HepG2 (cell line): ENCODE results near the gene EXOSC7. TPM values are rescaled to one million over a fixed set of nuclear protein-coding genes. Genes with fewer than 3 reads are reported as not detected.

ENCODE experiments used
- AFF4 ChIP-seq: sonication (generic); formaldehyde crosslinking; IDR thresholded peaks from 2 replicates; pipeline ENCODE4 v1.4.0; 2020; ENCODE audit warnings: missing genetic modification reagents
- CAMTA2 ChIP-seq: sonication (generic); formaldehyde crosslinking; IDR thresholded peaks from 2 replicates; pipeline ENCODE4 v1.4.0; 2020; ENCODE audit warnings: mild to moderate bottlenecking, missing genetic modification reagents, borderline replicate concordance
- GATAD1 ChIP-seq: IDR thresholded peaks from 2 replicates; pipeline ENCODE4 v1.6.1; 2016; ENCODE audit warnings: missing genetic modification reagents, missing compliant biosample characterization
- GRHL1 ChIP-seq: sonication (generic); formaldehyde crosslinking; conservative IDR thresholded peaks from 2 replicates; pipeline ENCODE4 v1.8.0; 2022; ENCODE audit warnings: missing genetic modification reagents
- HOMEZ ChIP-seq: IDR thresholded peaks from 2 replicates; pipeline ENCODE4 v1.6.1; 2016; ENCODE audit warnings: low read depth
- RCOR2 ChIP-seq: IDR thresholded peaks from 2 replicates; pipeline ENCODE4 v1.6.1; 2016; ENCODE audit warnings: missing biosample characterization, missing genetic modification reagents
- ZNF274 ChIP-seq: sonication (generic); formaldehyde crosslinking; IDR thresholded peaks from 2 replicates; pipeline ENCODE4 v1.5.1; 2020; ENCODE audit warnings: mild to moderate bottlenecking, missing genetic modification reagents
- ZNF292 ChIP-seq: sonication (generic); formaldehyde crosslinking; IDR thresholded peaks from 2 replicates; pipeline ENCODE4 v1.8.1; 2022; ENCODE audit warnings: mild to moderate bottlenecking, low read depth, missing genetic modification reagents, borderline replicate concordance
- ZNF503 ChIP-seq: sonication (generic); formaldehyde crosslinking; IDR thresholded peaks from 2 replicates; pipeline ENCODE4 v1.4.0; 2020; ENCODE audit warnings: missing genetic modification reagents
- ZNF670 ChIP-seq: sonication (generic); formaldehyde crosslinking; IDR thresholded peaks from 2 replicates; pipeline ENCODE4 v1.8.0; 2022; ENCODE audit warnings: mild to moderate bottlenecking, missing genetic modification reagents, borderline replicate concordance
- ZNF841 ChIP-seq: sonication (generic); formaldehyde crosslinking; IDR thresholded peaks from 2 replicates; pipeline ENCODE4 v1.8.1; 2023; ENCODE audit warnings: missing genetic modification reagents, borderline replicate concordance
- polyA plus RNA-seq, 8 experiments: library from polyadenylated mRNA; depleted of rRNA in 3 of 8; stranded (reverse) in 7 of 8; unstranded in 1 of 8; fragments of >200 nt; fragmentation: Illumina TruSeq in 4 of 8; extraction: Trizol in 4 of 8; gene quantifications; 2 replicates each; pipeline versions ENCODE4 v1.2.1 to v1.2.3, GENCODE V29; 2011 to 2016; ENCODE audit warnings: low read depth in 4 of 8, missing spikeins in 1 of 8, mixed read lengths in 1 of 8; ENCODE audit not compliant: insufficient read depth in 1 of 8
- total RNA-seq, 5 experiments: library from RNA; depleted of rRNA; stranded (reverse); fragments of >200 nt; fragmentation: Illumina TruSeq; extraction: Trizol; gene quantifications; 2 replicates each; pipeline ENCODE4 v1.2.3, GENCODE V29; 2016; ENCODE audit warnings: low read depth in 1 of 5

EXOSC7 gene
- total and polyA plus RNA-seq, 2 of the 13 experiments (the other 11 are each of a cell fraction or from before 2014, with no cell fraction given), result 68.3 to 74.7 TPM

GRCh38 chr3:44954962-44955361, 21.1 kb upstream of the EXOSC7 start (continued):
- no peak for TF ChIP-seq ZNF503 (CRISPR knock-in tag)
- no peak for TF ChIP-seq ZNF841
- TF ChIP-seq HOMEZ (CRISPR knock-in tag), result 0 out of 2 replicates have a peak, but pooled peaks have one; percentile 45
- TF ChIP-seq GRHL1 (CRISPR knock-in tag), result no peak
- no peak for TF ChIP-seq AFF4 (CRISPR knock-in tag)
- TF ChIP-seq GATAD1 (CRISPR knock-in tag), result 0 out of 2 replicates have a peak, but pooled peaks have one; percentile 14
- TF ChIP-seq ZNF670, result no peak
- peak; percentile 50; the same call in 1 of the 2 replicates for TF ChIP-seq RCOR2
- no peak for TF ChIP-seq CAMTA2
- TF ChIP-seq ZNF292 (CRISPR knock-in tag), result no peak
- TF ChIP-seq ZNF274 (CRISPR knock-in tag), result no peak
